HFF-Myc (cell line): ENCODE data around the gene WASL.
"Not testable (repeated sequence)": the region's sequence is repeated elsewhere in the genome, so short reads cannot be mapped to it uniquely, and the experiment has no call there.

ENCODE experiments used
- DNase-seq: peaks from one replicate; pipeline ENCODE4 v3.0.0-alpha.2; 2011; ENCODE audit warnings: low read depth; ENCODE audit errors: extremely low read depth
- H3K4me3 ChIP-seq: replicated peaks from 2 replicates; pipeline ENCODE4 v1.5.1; 2011; ENCODE audit warnings: low read depth, mild to moderate bottlenecking, control low read depth, low read length
- CTCF ChIP-seq: IDR thresholded peaks from 2 replicates; pipeline ENCODE4 v1.5.1; 2012; ENCODE audit warnings: mild to moderate bottlenecking, low read depth, low read length, control low read depth; ENCODE audit errors: missing control alignments

The WASL gene

GRCh38 chr7:123738356-123738755, 10.4 kb downstream of the WASL start:
- H3K4me3 ChIP-seq, result no peak overlapping the region
- DNase-seq, result no peak
- TF ChIP-seq CTCF, result no peak

GRCh38 chr7:123737168-123737674, 11.6 kb downstream of the WASL start:
- not testable (repeated sequence) for H3K4me3 ChIP-seq, DNase-seq

- no peak for TF ChIP-seq CTCF
- DNase-seq, result no peak
- H3K4me3 ChIP-seq, result no peak overlapping the region
Measured at GRCh38 chr7:123735539-123735938, 13.3 kb downstream of the WASL start.

GRCh38 chr7:123734498-123734897, 14.3 kb downstream of the WASL start:
- H3K4me3 ChIP-seq, result no peak overlapping the region

GRCh38 chr7:123732413-123733091, 16.3 kb downstream of the WASL start:
- no peak for TF ChIP-seq CTCF
- no peak overlapping the region for H3K4me3 ChIP-seq
- no peak for DNase-seq

More at GRCh38 chr7:123734498-123734897, 14.3 kb downstream of the WASL start:
- no peak for DNase-seq
- no peak for TF ChIP-seq CTCF

- DNase-seq, result no peak
- H3K4me3 ChIP-seq, result no peak overlapping the region
- no peak for TF ChIP-seq CTCF
Measured at GRCh38 chr7:123729218-123729578, 19.6 kb downstream of the WASL start.

GRCh38 chr7:123727071-123727837, 21.5 kb downstream of the WASL start:
- H3K4me3 ChIP-seq, result no peak overlapping the region
- TF ChIP-seq CTCF, result no peak
- no peak for DNase-seq
